Chondrocyte (in vitro differentiated cells): ENCODE measurements around the gene HSD17B12. TPM values are rescaled to one million over a fixed set of nuclear protein-coding genes. Genes with fewer than 3 reads are reported as not detected.

Experiments used
- DNase-seq: peaks from one replicate; pipeline ENCODE4 v3.0.0; 2021; ENCODE audit warnings: mixed read lengths, low spot score
- H3K27ac Mint-ChIP-seq: one replicate; pipeline ENCODE4 v1.8.0; 2021; ENCODE audit warnings: mild to moderate bottlenecking, moderate library complexity, mixed read lengths; ENCODE audit not compliant: unreplicated experiment
- H3K27me3 Mint-ChIP-seq: 2 replicates; pipeline ENCODE4 v1.8.0; 2021; ENCODE audit warnings: low read depth, mixed read lengths
- H3K36me3 Mint-ChIP-seq: 2 replicates; pipeline ENCODE4 v1.8.0; 2021; ENCODE audit warnings: low read depth, mixed read lengths
- H3K4me1 Mint-ChIP-seq: 2 replicates; pipeline ENCODE4 v1.8.0; 2021; ENCODE audit warnings: low read depth, mild to moderate bottlenecking, mixed read lengths
- H3K4me3 Mint-ChIP-seq: one replicate; pipeline ENCODE4 v1.8.0; 2021; ENCODE audit warnings: mild to moderate bottlenecking, moderate library complexity, mixed read lengths; ENCODE audit not compliant: unreplicated experiment
- H3K9me3 Mint-ChIP-seq: 2 replicates; pipeline ENCODE4 v1.8.0; 2021; ENCODE audit warnings: low read depth, mixed read lengths
- total RNA-seq: library from RNA; stranded (reverse); gene quantifications from 3 replicates; pipeline ENCODE4 v1.2.1, GENCODE V29; 2021
- TF ChIP-seq, protein P1 (sequence below): fragments of 200-600 bp; sonication (generic); IDR thresholded peaks from 2 replicates; pipeline ENCODE4 v1.5.0; 2021; ENCODE audit warnings: antibody characterized with exemption, mild to moderate bottlenecking, moderate library complexity

HSD17B12 gene
- total RNA-seq, 1 donor from 2014 or later: 89.3 TPM

DNA sequence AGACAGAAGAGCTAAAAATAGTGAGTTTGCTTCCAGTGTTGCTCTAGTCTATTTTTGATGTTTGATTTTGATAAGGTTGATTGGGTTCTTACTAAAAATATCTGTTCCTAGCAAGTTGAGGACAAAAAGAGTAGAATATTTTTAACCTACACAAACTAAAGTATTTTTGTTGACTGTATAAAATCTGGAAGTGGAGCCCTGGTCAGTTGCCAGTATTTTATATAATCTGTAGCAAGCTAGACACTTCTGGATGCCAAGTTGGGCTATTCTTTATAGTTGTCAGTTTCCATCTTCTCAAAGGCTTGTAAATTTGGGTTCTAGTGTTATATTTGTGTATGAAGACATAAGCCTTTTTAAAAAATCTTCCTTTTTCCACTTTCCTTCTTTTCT lies 56.7 kb downstream of the HSD17B12 start:
- peaks cover 40% of the 10 kb centered on the region for H3K4me1 Mint-ChIP-seq
- peak overlapping the region; percentile 94 for H3K27ac Mint-ChIP-seq
- H3K9me3 Mint-ChIP-seq: no peaks in the 10 kb centered on the region
- TF ChIP-seq, protein P1, sequence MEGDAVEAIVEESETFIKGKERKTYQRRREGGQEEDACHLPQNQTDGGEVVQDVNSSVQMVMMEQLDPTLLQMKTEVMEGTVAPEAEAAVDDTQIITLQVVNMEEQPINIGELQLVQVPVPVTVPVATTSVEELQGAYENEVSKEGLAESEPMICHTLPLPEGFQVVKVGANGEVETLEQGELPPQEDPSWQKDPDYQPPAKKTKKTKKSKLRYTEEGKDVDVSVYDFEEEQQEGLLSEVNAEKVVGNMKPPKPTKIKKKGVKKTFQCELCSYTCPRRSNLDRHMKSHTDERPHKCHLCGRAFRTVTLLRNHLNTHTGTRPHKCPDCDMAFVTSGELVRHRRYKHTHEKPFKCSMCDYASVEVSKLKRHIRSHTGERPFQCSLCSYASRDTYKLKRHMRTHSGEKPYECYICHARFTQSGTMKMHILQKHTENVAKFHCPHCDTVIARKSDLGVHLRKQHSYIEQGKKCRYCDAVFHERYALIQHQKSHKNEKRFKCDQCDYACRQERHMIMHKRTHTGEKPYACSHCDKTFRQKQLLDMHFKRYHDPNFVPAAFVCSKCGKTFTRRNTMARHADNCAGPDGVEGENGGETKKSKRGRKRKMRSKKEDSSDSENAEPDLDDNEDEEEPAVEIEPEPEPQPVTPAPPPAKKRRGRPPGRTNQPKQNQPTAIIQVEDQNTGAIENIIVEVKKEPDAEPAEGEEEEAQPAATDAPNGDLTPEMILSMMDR: no peak
- peaks cover 5% of the 10 kb centered on the region for H3K36me3 Mint-ChIP-seq
- no peaks in the 10 kb centered on the region for H3K27me3 Mint-ChIP-seq
- H3K4me3 Mint-ChIP-seq: peak overlapping the region; percentile 45
- no peak for DNase-seq

DNA sequence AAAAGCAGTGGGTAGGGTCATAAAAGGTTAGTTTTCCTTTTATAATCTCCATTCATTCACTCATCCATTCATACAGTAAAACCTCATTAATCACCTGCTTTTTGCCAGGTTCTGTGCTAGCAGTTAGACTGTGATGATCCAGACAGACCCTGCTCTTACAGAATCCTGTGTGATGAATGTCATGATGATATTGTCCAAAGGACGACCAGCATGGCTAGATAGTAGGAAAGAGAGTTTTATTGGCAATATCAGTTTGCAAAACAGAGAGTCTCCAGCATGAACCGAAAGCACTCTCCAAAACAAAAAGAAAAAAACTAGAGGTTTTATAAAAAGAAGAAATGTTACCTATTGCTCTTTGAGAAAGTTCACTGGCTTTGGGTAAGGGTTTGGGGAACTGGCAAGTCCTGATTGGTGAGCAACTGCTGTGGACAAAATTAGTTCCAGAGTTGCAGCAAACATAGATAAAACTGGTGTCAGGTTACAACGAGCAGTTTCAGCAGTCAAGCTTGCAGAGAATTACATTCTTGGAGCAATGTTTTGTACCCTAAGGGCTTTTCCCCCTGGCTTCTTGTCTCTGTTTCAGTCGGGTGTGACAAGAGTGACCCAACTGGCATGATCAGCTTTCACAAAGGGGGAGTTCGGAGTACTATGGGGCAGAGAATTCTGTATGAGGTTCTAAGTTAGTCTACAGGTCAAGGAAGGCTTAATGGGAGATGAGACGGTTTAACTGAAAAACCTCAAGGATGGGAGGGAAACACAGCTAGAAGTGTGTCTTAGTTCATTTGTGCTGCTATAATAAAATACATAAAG lies 58.3 kb downstream of the HSD17B12 start:
- peaks cover 3% of the 10 kb centered on the region for H3K9me3 Mint-ChIP-seq
- H3K4me3 Mint-ChIP-seq: no peak overlapping the region
- H3K27ac Mint-ChIP-seq: peak overlapping the region; percentile 87
- TF ChIP-seq, protein P1: no peak
- H3K4me1 Mint-ChIP-seq: peaks cover 40% of the 10 kb centered on the region
- no peak for DNase-seq
- H3K36me3 Mint-ChIP-seq: peaks cover 10% of the 10 kb centered on the region
- no peaks in the 10 kb centered on the region for H3K27me3 Mint-ChIP-seq

DNA sequence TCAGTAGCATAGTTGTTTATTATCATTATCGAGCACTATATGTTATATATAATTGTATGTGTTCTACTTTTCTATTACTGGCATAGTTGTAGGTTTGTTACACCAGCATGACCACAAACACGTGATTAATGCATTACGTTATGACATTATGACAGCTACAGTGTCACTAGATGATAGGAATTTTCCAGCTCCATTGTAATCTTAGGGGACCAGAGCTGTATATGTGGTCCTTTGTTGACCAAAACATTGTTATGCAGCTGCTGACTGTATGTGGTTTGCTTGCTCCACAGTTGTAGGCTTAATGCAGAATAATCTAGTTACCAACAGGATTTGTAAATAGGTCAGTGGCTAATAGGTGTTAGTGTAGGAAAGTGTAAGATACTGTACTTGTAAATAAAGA lies 66.1 kb downstream of the HSD17B12 start:
- no peak overlapping the region for H3K27ac Mint-ChIP-seq
- H3K9me3 Mint-ChIP-seq: peaks cover 16% of the 10 kb centered on the region
- H3K4me1 Mint-ChIP-seq: no peaks in the 10 kb centered on the region
- H3K4me3 Mint-ChIP-seq: no peak overlapping the region
- no peaks in the 10 kb centered on the region for H3K27me3 Mint-ChIP-seq
- TF ChIP-seq, protein P1: no peak
- DNase-seq: no peak
- peaks cover 10% of the 10 kb centered on the region for H3K36me3 Mint-ChIP-seq

DNA sequence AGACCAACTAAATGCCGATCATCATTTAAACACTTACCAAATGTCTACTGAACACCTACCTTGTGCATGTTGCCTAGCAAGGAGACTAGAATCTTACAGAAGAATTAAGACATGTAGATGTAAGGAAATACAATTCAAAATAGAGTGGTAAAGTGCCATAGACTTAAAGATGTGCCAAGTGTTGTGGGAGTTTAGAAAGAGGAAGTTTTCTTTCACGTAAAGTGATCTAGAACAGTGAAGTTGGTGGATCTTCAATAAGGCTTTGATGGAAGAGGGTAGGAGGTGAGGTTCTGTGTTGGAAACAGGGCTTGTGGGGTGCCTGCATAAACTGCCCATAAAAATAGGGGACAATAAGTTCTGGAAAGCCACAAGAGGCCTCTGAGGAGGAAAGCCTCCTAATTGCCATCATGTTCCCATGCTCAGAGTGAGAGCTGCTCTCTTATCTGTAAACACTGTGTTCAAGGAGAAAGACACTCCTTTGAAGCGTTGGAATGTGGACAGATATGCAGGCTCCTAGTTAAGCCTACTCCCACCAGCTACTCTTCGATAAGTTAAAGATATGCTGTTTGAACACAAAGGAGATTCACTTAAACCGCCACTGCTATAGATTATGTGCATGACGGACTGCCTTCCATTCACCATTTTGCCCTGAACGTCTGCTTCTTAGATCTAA lies 66.7 kb downstream of the HSD17B12 start:
- Mint-ChIP-seq H3K4me1 (no peaks in the 10 kb centered on the region), H3K27ac (no peak overlapping the region), H3K9me3 (peaks cover 16% of the 10 kb centered on the region), H3K4me3 (no peak overlapping the region), H3K36me3 (peaks cover 10% of the 10 kb centered on the region), H3K27me3 (no peaks in the 10 kb centered on the region)
- no peak for DNase-seq
- TF ChIP-seq, protein P1: no peak

DNA sequence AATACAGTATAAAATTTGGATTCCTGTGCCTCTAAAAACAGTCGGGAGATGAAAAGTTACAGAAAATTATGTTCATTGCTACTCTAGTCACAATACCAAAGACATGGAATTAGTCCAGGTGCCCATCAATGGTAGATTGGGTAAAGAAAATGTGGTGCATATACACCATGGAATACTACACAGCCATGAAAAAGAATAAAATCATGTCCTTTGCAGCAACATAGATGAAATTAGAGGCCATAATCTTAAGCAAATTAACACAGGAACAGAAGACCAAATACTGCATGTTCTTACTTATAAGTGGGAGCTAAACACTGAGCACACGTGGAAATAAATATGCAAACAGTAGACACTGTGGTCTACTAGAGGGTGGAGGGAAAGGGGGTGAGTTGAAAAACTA lies 67.6 kb downstream of the HSD17B12 start:
- TF ChIP-seq, protein P1: no peak
- Mint-ChIP-seq H3K27me3 (no peaks in the 10 kb centered on the region), H3K36me3 (peaks cover 10% of the 10 kb centered on the region), H3K4me3 (no peak overlapping the region), H3K27ac (no peak overlapping the region), H3K9me3 (peaks cover 16% of the 10 kb centered on the region), H3K4me1 (no peaks in the 10 kb centered on the region)
- DNase-seq: no peak
